ENCODE data around the gene KRTAP20-2. TPM values are rescaled to one million over a fixed set of nuclear protein-coding genes. Genes with fewer than 3 reads are reported as not detected.

The KRTAP20-2 gene
- total RNA-seq, 1 experiment from 2014 or later: not detected

DNA sequence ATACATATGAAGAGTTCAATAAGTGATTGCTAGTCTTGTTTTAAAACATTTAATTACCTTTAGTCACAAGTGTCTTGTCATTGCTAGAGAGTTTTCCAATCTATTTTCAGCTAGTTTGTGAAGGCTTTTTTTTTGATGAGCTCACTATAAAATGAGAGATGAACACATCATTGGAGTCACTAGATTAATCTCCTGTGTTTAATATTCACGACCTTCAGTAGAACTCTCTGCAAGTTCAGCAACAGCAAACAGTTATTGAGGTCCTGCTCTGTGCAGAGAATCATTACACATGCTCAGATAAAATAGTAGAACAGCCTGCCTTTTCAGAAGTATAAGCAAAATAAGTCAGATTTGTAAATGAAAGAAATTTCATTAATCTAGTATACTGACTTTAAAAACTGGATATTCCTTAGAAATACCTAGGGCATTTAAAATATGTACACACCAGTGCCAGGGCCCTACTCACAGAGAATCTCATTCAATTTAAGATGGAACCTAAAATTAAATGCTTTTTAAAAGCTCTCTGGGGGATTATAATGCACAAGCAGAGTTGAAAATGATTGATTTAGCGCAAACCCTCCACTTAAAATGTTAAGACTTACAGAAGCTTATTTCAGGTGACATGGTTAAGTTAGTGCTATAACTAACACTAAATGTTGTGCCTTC is 38.1 kb downstream of the KRTAP20-2 start:
- DNase-seq (ENCODE audit: extremely low read depth, low read depth): no peak

DNA sequence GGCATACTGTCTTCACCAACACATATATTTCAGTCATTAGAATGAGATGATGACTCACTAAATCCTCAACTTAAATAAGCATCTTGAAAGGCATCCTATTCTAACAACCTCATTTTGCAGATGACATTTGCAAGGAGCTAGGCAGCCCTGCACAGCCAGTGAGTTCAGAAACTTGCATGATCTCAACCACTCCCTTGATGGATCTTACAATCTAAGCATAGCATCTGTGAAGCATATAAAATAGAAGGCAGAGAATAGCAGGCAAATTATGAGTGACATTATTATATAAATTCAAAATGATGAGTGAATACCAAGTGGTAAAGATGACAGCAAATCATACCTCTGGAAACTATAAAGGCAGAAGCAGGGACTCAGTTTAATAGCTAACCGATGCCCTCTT is 39.3 kb downstream of the KRTAP20-2 start:
- DNase-seq (ENCODE audit: extremely low read depth, low read depth): no peak

DNA sequence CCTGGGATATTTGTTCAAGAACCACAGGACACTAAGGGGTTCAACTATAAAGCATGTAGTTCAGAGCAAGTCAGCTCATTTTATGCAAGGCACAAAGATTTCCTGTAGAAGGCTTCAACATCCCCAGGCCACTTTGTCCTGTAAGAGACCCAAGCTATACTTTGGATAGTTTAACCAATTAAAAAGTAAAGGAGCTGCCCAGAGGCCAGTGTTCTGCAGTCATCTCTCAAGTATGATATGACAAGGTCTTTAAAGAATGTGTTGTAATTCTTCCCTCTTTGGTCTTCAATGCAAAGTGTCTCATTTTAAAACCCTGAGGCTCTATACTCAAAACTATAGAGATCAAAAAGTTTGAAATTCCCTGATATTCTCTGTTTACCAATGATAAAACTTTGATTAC is 41.7 kb downstream of the KRTAP20-2 start:
- DNase-seq (ENCODE audit: extremely low read depth, low read depth): no peak

DNA sequence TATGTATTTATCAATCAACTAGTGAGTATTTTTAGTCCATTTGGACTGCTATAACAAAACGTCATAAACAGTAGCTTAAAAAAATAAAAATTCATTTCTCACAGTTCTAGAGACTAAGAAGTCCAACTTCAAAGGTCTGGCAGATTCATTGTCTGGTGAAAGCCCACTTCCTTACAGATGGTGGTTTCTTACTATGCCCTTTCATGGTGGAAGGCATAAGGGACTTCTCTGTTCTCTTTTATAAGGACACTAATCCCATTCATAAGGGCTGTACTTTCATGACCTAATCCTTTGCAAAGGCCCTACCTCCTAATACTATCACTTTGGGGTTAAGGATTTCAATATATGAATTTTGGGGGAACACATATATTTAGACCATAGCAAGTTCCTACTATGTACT is 45.6 kb downstream of the KRTAP20-2 start:
- DNase-seq (ENCODE audit: extremely low read depth, low read depth): no peak

DNA sequence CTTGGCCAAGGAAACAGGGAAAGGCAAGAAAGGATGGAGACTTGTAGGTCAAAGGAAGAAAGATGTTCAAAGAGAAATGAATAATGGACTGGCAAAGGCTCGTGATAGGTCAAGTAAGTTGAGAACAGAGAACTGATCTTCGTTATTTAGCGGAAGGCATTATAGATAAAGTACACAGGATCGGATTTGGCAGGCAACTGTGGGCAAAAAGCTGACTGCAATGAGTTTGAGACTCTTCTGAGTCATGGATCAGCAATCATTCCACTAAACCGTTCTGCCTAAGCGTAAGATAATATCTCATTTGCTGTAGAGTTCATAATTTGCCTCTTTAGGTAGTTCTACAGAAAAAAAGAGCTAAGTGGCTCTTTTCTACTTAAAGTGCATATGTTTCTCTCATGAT is 49.5 kb downstream of the KRTAP20-2 start:
- DNase-seq (ENCODE audit: extremely low read depth, low read depth): no peak

Small RNAs within 50 kb of the gene (small RNA-seq; reads per million reads assigned to genes)
- gene KRTAP20-1 (0 reads per million in 2 experiments), gene KRTAP20-3 (0 reads per million in 2 experiments), gene KRTAP20-4 (0 reads per million in 2 experiments), gene KRTAP22-1 (0 reads per million in 2 experiments), gene KRTAP22-2 (0 reads per million in 2 experiments)

Other genes starting within 250 kb of the KRTAP20-2 start
- gene KRTAP13-1, start 239.2 kb upstream of the KRTAP20-2 start, total RNA-seq (2014; rRNA removed; shearing (Covaris generic)): not detected in 2 replicates
- not detected in 2 replicates for gene KRTAP13-3, start 209.3 kb upstream of the KRTAP20-2 start, total RNA-seq (2014; rRNA removed; shearing (Covaris generic))
- not detected in 2 replicates for gene KRTAP13-4, start 205.0 kb upstream of the KRTAP20-2 start, total RNA-seq (2014; rRNA removed; shearing (Covaris generic))
- not detected in 2 replicates for gene KRTAP15-1, start 194.9 kb upstream of the KRTAP20-2 start, total RNA-seq (2014; rRNA removed; shearing (Covaris generic))
- gene KRTAP19-1, start 154.8 kb upstream of the KRTAP20-2 start, total RNA-seq (2014; rRNA removed; shearing (Covaris generic)): not detected in 2 replicates
- gene KRTAP19-2, start 147.8 kb upstream of the KRTAP20-2 start, total RNA-seq (2014; rRNA removed; shearing (Covaris generic)): not detected in 2 replicates
- not detected in 2 replicates for gene KRTAP19-3, start 143.2 kb upstream of the KRTAP20-2 start, total RNA-seq (2014; rRNA removed; shearing (Covaris generic))
- gene KRTAP19-4, start 138.0 kb upstream of the KRTAP20-2 start, total RNA-seq (2014; rRNA removed; shearing (Covaris generic)): not detected in 2 replicates
- not detected in 2 replicates for gene KRTAP19-5, start 133.1 kb upstream of the KRTAP20-2 start, total RNA-seq (2014; rRNA removed; shearing (Covaris generic))
- gene KRTAP19-6, start 93.3 kb upstream of the KRTAP20-2 start, total RNA-seq (2014; rRNA removed; shearing (Covaris generic)): not detected in 2 replicates
- not detected in 2 replicates for gene KRTAP19-7, start 73.9 kb upstream of the KRTAP20-2 start, total RNA-seq (2014; rRNA removed; shearing (Covaris generic))
- not detected in 2 replicates for gene KRTAP22-2, start 44.8 kb upstream of the KRTAP20-2 start, total RNA-seq (2014; rRNA removed; shearing (Covaris generic))
- gene KRTAP6-3, start 42.8 kb upstream of the KRTAP20-2 start, total RNA-seq (2014; rRNA removed; shearing (Covaris generic)): not detected in 2 replicates
- gene KRTAP6-2, start 36.3 kb upstream of the KRTAP20-2 start, total RNA-seq (2014; rRNA removed; shearing (Covaris generic)): not detected in 2 replicates
- not detected in 2 replicates for gene KRTAP22-1, start 34.1 kb upstream of the KRTAP20-2 start, total RNA-seq (2014; rRNA removed; shearing (Covaris generic))
- gene KRTAP6-1, start 21.3 kb upstream of the KRTAP20-2 start, total RNA-seq (2014; rRNA removed; shearing (Covaris generic)): not detected in 2 replicates
- not detected in 2 replicates for gene KRTAP20-1, start 18.8 kb upstream of the KRTAP20-2 start, total RNA-seq (2014; rRNA removed; shearing (Covaris generic))
- not detected in 2 replicates for gene KRTAP20-4, start 14.6 kb upstream of the KRTAP20-2 start, total RNA-seq (2014; rRNA removed; shearing (Covaris generic))
- not detected in 2 replicates for gene KRTAP20-3, start 7.7 kb downstream of the KRTAP20-2 start, total RNA-seq (2014; rRNA removed; shearing (Covaris generic))
- gene KRTAP21-3, start 83.6 kb downstream of the KRTAP20-2 start, total RNA-seq (2014; rRNA removed; shearing (Covaris generic)): not detected in 2 replicates
- gene KRTAP21-2, start 112.1 kb downstream of the KRTAP20-2 start, total RNA-seq (2014; rRNA removed; shearing (Covaris generic)): not detected in 2 replicates
- gene KRTAP21-1, start 120.2 kb downstream of the KRTAP20-2 start, total RNA-seq (2014; rRNA removed; shearing (Covaris generic)): not detected in 2 replicates
- gene KRTAP8-1, start 178.1 kb downstream of the KRTAP20-2 start, total RNA-seq (2014; rRNA removed; shearing (Covaris generic)): not detected in 2 replicates
- gene KRTAP7-1, start 194.6 kb downstream of the KRTAP20-2 start, total RNA-seq (2014; rRNA removed; shearing (Covaris generic)): not detected in 2 replicates
- gene KRTAP11-1, start 246.4 kb downstream of the KRTAP20-2 start, total RNA-seq (2014; rRNA removed; shearing (Covaris generic)): not detected in 2 replicates

Measured in NCI-H460 (cell line).